WERI-Rb-1 (cell line): Measurements from ENCODE around the gene NUBP1.

Experiments used
- DNase-seq: peaks from one replicate; pipeline ENCODE4 v3.0.0-alpha.2; 2020
- H3K27ac ChIP-seq: fragments of 250-450 bp; sonication (Bioruptor Pico); 2 replicates; pipeline ENCODE4 v1.5.1; 2020; ENCODE audit warnings: mild to moderate bottlenecking, moderate library complexity
- H3K27me3 ChIP-seq: fragments of 250-450 bp; sonication (Bioruptor Pico); 2 replicates; pipeline ENCODE4 v1.5.1; 2021; ENCODE audit warnings: mild to moderate bottlenecking, low read depth, moderate library complexity; ENCODE audit not compliant: insufficient read depth, severe bottlenecking
- H3K36me3 ChIP-seq: fragments of 250-450 bp; sonication (Bioruptor Pico); 2 replicates; pipeline ENCODE4 v1.5.1; 2020; ENCODE audit warnings: mild to moderate bottlenecking, moderate library complexity
- H3K4me3 ChIP-seq: 2 replicates; pipeline ENCODE4 v1.5.1; 2011; ENCODE audit warnings: low read depth, mild to moderate bottlenecking, control low read depth, low read length
- H3K9me3 ChIP-seq: fragments of 250-450 bp; sonication (Bioruptor Pico); 2 replicates; pipeline ENCODE4 v1.5.1; 2021; ENCODE audit warnings: mild to moderate bottlenecking, moderate library complexity; ENCODE audit not compliant: severe bottlenecking
- CTCF ChIP-seq: IDR thresholded peaks from 2 replicates; pipeline ENCODE4 v1.5.1; 2011; ENCODE audit warnings: low read depth, mild to moderate bottlenecking, control low read depth, inconsistent platforms, low read length

Gene NUBP1

GRCh38 chr16:10812312-10813098 is 68.9 kb downstream of the NUBP1 start:
- Histone ChIP-seq H3K27ac (no peak overlapping the region), H3K4me3 (no peak overlapping the region), H3K9me3 (no peaks in the 10 kb centered on the region), H3K36me3 (no peaks in the 10 kb centered on the region), H3K27me3 (no peaks in the 10 kb centered on the region)
- TF ChIP-seq CTCF: no peak
- DNase-seq: no peak

- DNase-seq: no peak
- no peak for TF ChIP-seq CTCF
- Histone ChIP-seq H3K4me3 (no peak overlapping the region), H3K36me3 (no peaks in the 10 kb centered on the region), H3K9me3 (no peaks in the 10 kb centered on the region), H3K27ac (no peak overlapping the region), H3K27me3 (no peaks in the 10 kb centered on the region)
Measured at GRCh38 chr16:10813099-10813455, 69.4 kb downstream of the NUBP1 start.

- H3K27me3 ChIP-seq: no peaks in the 10 kb centered on the region
- H3K4me3 ChIP-seq: no peak overlapping the region
- H3K27ac ChIP-seq: no peak overlapping the region
- no peak for TF ChIP-seq CTCF
- no peaks in the 10 kb centered on the region for H3K9me3 ChIP-seq
- H3K36me3 ChIP-seq: no peaks in the 10 kb centered on the region
- no peak for DNase-seq
Measured at GRCh38 chr16:10817514-10817913, 73.9 kb downstream of the NUBP1 start.

- no peaks in the 10 kb centered on the region for H3K27me3 ChIP-seq
- H3K4me3 ChIP-seq: no peak within 1 kb of the TSS
- no peak within 1 kb of the TSS for H3K27ac ChIP-seq
- no peaks in the 10 kb centered on the region for H3K36me3 ChIP-seq
- no peak for DNase-seq
- H3K9me3 ChIP-seq: no peaks in the 10 kb centered on the region
- TF ChIP-seq CTCF: no peak
Measured at GRCh38 chr16:10817963-10818941, 74.6 kb downstream of the NUBP1 start, which contains the start of gene TVP23A. Gene TVP23A (minus strand): TSS chr16:10818794. CDS start chr16:10818493, 301 bp downstream.
